IPS DF 6.9 (cell line): ENCODE measurements around the gene LPP.

ENCODE experiments used
- DNase-seq: peaks from one replicate; pipeline ENCODE4 v3.0.0-alpha.2; 2013; ENCODE audit warnings: low read depth, low spot score
- H3K27ac ChIP-seq: one replicate; pipeline ENCODE4 v1.5.1; 2013; ENCODE audit warnings: low read length, control low read depth
- H3K27me3 ChIP-seq: 2 replicates; pipeline ENCODE4 v1.6.1; 2013; ENCODE audit warnings: mild to moderate bottlenecking, low read length; ENCODE audit not compliant: control insufficient read depth, insufficient read depth
- H3K36me3 ChIP-seq: 2 replicates; pipeline ENCODE4 v1.6.1; 2013; ENCODE audit warnings: low read length; ENCODE audit not compliant: control insufficient read depth, insufficient read depth
- H3K4me1 ChIP-seq: 2 replicates; pipeline ENCODE4 v1.6.1; 2013; ENCODE audit warnings: low read length; ENCODE audit not compliant: control insufficient read depth, insufficient read depth
- H3K4me3 ChIP-seq: 2 replicates; pipeline ENCODE4 v1.5.1; 2013; ENCODE audit warnings: mild to moderate bottlenecking, low read length
- H3K9me3 ChIP-seq: 2 replicates; pipeline ENCODE4 v1.6.1; 2013; ENCODE audit warnings: low read length, inconsistent platforms; ENCODE audit not compliant: control insufficient read depth, insufficient read depth
- WGBS: extraction: QIAGEN DNeasy Blood & Tissue Kit; methylation state at CpG from one replicate; pipeline ENCODE4 v1.1.7; 2013; ENCODE audit warnings: mixed read lengths, missing lambda C conversion rate; ENCODE audit not compliant: insufficient read length, insufficient coverage; 5-methylcytosine and 5-hydroxymethylcytosine counted together

Gene LPP

GRCh38 chr3:188518416-188518815 is 364.5 kb downstream of the LPP start:
- no peaks in the 10 kb centered on the region for H3K27me3 ChIP-seq
- no peaks in the 10 kb centered on the region for H3K36me3 ChIP-seq
- no CpG with 5 or more reads among the region's 2 CpGs for WGBS
- H3K4me3 ChIP-seq, result no peak overlapping the region
- no peak for DNase-seq
- H3K9me3 ChIP-seq, result no peaks in the 10 kb centered on the region
- H3K27ac ChIP-seq, result no peak overlapping the region
- H3K4me1 ChIP-seq, result no peaks in the 10 kb centered on the region

GRCh38 chr3:188518835-188519452 is 365.0 kb downstream of the LPP start:
- WGBS, result no CpG with 5 or more reads among the region's 6 CpGs
- Histone ChIP-seq H3K4me3 (no peak overlapping the region), H3K9me3 (no peaks in the 10 kb centered on the region), H3K27me3 (no peaks in the 10 kb centered on the region), H3K4me1 (no peaks in the 10 kb centered on the region), H3K36me3 (no peaks in the 10 kb centered on the region), H3K27ac (no peak overlapping the region)
- no peak for DNase-seq

- Histone ChIP-seq H3K4me3 (no peak overlapping the region), H3K27ac (no peak overlapping the region), H3K9me3 (no peaks in the 10 kb centered on the region), H3K36me3 (no peaks in the 10 kb centered on the region), H3K27me3 (no peaks in the 10 kb centered on the region), H3K4me1 (no peaks in the 10 kb centered on the region)
- WGBS, result no CpG with 5 or more reads among the region's 4 CpGs
- DNase-seq, result no peak
Observed at GRCh38 chr3:188520466-188520865, 366.5 kb downstream of the LPP start.

- DNase-seq, result no peak
- no peak overlapping the region for H3K4me3 ChIP-seq
- no peaks in the 10 kb centered on the region for H3K27me3 ChIP-seq
- H3K27ac ChIP-seq, result no peak overlapping the region
- H3K36me3 ChIP-seq, result no peaks in the 10 kb centered on the region
- no peaks in the 10 kb centered on the region for H3K4me1 ChIP-seq
- no CpG with 5 or more reads among the region's 3 CpGs for WGBS
- no peaks in the 10 kb centered on the region for H3K9me3 ChIP-seq
Observed at GRCh38 chr3:188522115-188522514, 368.2 kb downstream of the LPP start.

GRCh38 chr3:188523291-188523690 is 369.3 kb downstream of the LPP start:
- Histone ChIP-seq H3K4me3 (no peak overlapping the region), H3K36me3 (no peaks in the 10 kb centered on the region), H3K27ac (no peak overlapping the region), H3K4me1 (no peaks in the 10 kb centered on the region), H3K27me3 (no peaks in the 10 kb centered on the region), H3K9me3 (no peaks in the 10 kb centered on the region)
- no CpG with 5 or more reads among the region's 5 CpGs for WGBS
- no peak for DNase-seq

GRCh38 chr3:188524052-188524451 is 370.1 kb downstream of the LPP start:
- Histone ChIP-seq H3K27ac (no peak overlapping the region), H3K36me3 (no peaks in the 10 kb centered on the region), H3K4me1 (no peaks in the 10 kb centered on the region), H3K27me3 (no peaks in the 10 kb centered on the region), H3K9me3 (no peaks in the 10 kb centered on the region), H3K4me3 (no peak overlapping the region)
- no CpG with 5 or more reads among the region's 3 CpGs for WGBS
- no peak for DNase-seq

GRCh38 chr3:188526057-188526456 is 372.1 kb downstream of the LPP start:
- no peak overlapping the region for H3K27ac ChIP-seq
- H3K9me3 ChIP-seq, result no peaks in the 10 kb centered on the region
- no peak for DNase-seq
- H3K4me3 ChIP-seq, result no peak overlapping the region
- H3K27me3 ChIP-seq, result no peaks in the 10 kb centered on the region
- no peaks in the 10 kb centered on the region for H3K4me1 ChIP-seq
- H3K36me3 ChIP-seq, result no peaks in the 10 kb centered on the region
- no CpG with 5 or more reads among the region's 5 CpGs for WGBS

- H3K27ac ChIP-seq, result no peak overlapping the region
- H3K9me3 ChIP-seq, result no peaks in the 10 kb centered on the region
- no peaks in the 10 kb centered on the region for H3K4me1 ChIP-seq
- no CpG with 5 or more reads among the region's 2 CpGs for WGBS
- H3K36me3 ChIP-seq, result no peaks in the 10 kb centered on the region
- no peak for DNase-seq
- H3K4me3 ChIP-seq, result no peak overlapping the region
- H3K27me3 ChIP-seq, result no peaks in the 10 kb centered on the region
Observed at GRCh38 chr3:188527389-188527788, 373.4 kb downstream of the LPP start.

GRCh38 chr3:188528396-188528795 is 374.4 kb downstream of the LPP start:
- H3K4me3 ChIP-seq, result no peak overlapping the region
- no peaks in the 10 kb centered on the region for H3K9me3 ChIP-seq
- DNase-seq, result no peak
- H3K27ac ChIP-seq, result no peak overlapping the region
- no peaks in the 10 kb centered on the region for H3K36me3 ChIP-seq
- no CpG with 5 or more reads among the region's 3 CpGs for WGBS
- no peaks in the 10 kb centered on the region for H3K4me1 ChIP-seq
- H3K27me3 ChIP-seq, result no peaks in the 10 kb centered on the region

GRCh38 chr3:188529228-188529627 is 375.3 kb downstream of the LPP start:
- H3K4me3 ChIP-seq, result no peak overlapping the region
- H3K27me3 ChIP-seq, result no peaks in the 10 kb centered on the region
- no peaks in the 10 kb centered on the region for H3K9me3 ChIP-seq
- H3K4me1 ChIP-seq, result no peaks in the 10 kb centered on the region
- WGBS, result no CpG with 5 or more reads among the region's 3 CpGs
- H3K36me3 ChIP-seq, result no peaks in the 10 kb centered on the region
- H3K27ac ChIP-seq, result no peak overlapping the region
- no peak for DNase-seq

GRCh38 chr3:188530226-188530625 is 376.3 kb downstream of the LPP start:
- Histone ChIP-seq H3K27me3 (no peaks in the 10 kb centered on the region), H3K36me3 (no peaks in the 10 kb centered on the region), H3K9me3 (no peaks in the 10 kb centered on the region), H3K4me1 (peaks cover 2% of the 10 kb centered on the region; the same call in 1 of the 2 replicates), H3K4me3 (no peak overlapping the region), H3K27ac (no peak overlapping the region)
- WGBS, result no CpG with 5 or more reads among the region's 2 CpGs
- no peak for DNase-seq
